B cell (primary cell): Measurements from ENCODE around the gene TAS2R19. TPM values are rescaled to one million over a fixed set of nuclear protein-coding genes. Genes with fewer than 3 reads are reported as not detected.
"Not testable (repeated sequence)": the region's sequence is repeated elsewhere in the genome, so short reads cannot be mapped to it uniquely, and the experiment has no call there.

Experiments used
- ATAC-seq: fragments of 200-7000 bp; cut with Tn5 transposase; one replicate; pipeline ENCODE4 v1.10.0; 2021; ENCODE audit warnings: low read depth, mild to moderate bottlenecking, moderate number of reproducible peaks, moderate library complexity
- CTCF ChIA-PET: fragments of 350-600 bp; sonication (Branson Sonifier 250); formaldehyde crosslinking; loops from one replicate; lab custom pipeline; 2021; ENCODE audit warnings: antibody characterized with exemption, inconsistent platforms; lab: Charles Lee
- POLR2A ChIA-PET: fragments of 350-600 bp; sonication (Branson Sonifier 250); formaldehyde crosslinking; loops from one replicate; lab custom pipeline; 2021; ENCODE audit warnings: antibody characterized with exemption; lab: Charles Lee
- DNase-seq: peaks from one replicate; pipeline ENCODE4 v3.0.0; 2013
- H2AFZ ChIP-seq: 2 replicates; pipeline ENCODE4 v1.6.1; 2012; ENCODE audit warnings: mild to moderate bottlenecking, low read depth, low read length; ENCODE audit not compliant: insufficient read depth, poor library complexity, severe bottlenecking
- H3K27ac ChIP-seq, 2 donors: 1 replicate in 1 of 2; 2 replicates in 1 of 2; pipeline ENCODE4 v1.5.1; 2012 to 2013; ENCODE audit warnings: low read length in 2 of 2, mild to moderate bottlenecking in 2 of 2, moderate library complexity in 1 of 2
- H3K27me3 ChIP-seq, 4 experiments: fragments of 200-600 bp in 1 of 4; sonication (generic) in 1 of 4; replicated peaks in 1 of 4; 1 replicate in 2 of 4; 2 replicates in 2 of 4; pipeline versions ENCODE4 v1.6.1 to v1.7.0; 2013 to 2016; ENCODE audit warnings: low read length in 3 of 4, mild to moderate bottlenecking in 2 of 4, mixed read lengths in 1 of 4, moderate library complexity in 1 of 4; ENCODE audit not compliant: insufficient read depth in 4 of 4, control insufficient read depth in 3 of 4; ENCODE audit errors: control extremely low read depth in 1 of 4
- H3K36me3 ChIP-seq, 2 experiments: replicated peaks in 1 of 2; 1 replicate in 1 of 2; 2 replicates in 1 of 2; pipeline versions ENCODE4 v1.6.1 to v1.7.1; 2013; ENCODE audit warnings: low read length in 1 of 2; ENCODE audit not compliant: insufficient read depth in 2 of 2, control insufficient read depth in 1 of 2; ENCODE audit errors: control extremely low read depth in 1 of 2, extremely low read depth in 1 of 2
- H3K4me1 ChIP-seq, 2 donors: fragments of 200-600 bp in 1 of 2; sonication (generic) in 1 of 2; 1 replicate in 1 of 2; 2 replicates in 1 of 2; pipeline versions ENCODE4 v1.5.1 to v1.6.1; 2013 to 2017; ENCODE audit warnings: low read length in 2 of 2; ENCODE audit not compliant: control insufficient read depth in 2 of 2, insufficient read depth in 2 of 2
- H3K4me2 ChIP-seq: replicated peaks from 2 replicates; pipeline ENCODE3; 2012; ENCODE audit warnings: mild to moderate bottlenecking, low read depth, low read length; ENCODE audit not compliant: poor library complexity, severe bottlenecking
- H3K4me3 ChIP-seq, 5 experiments: fragments of 200-600 bp in 1 of 5; sonication (generic) in 1 of 5; 1 replicate in 3 of 5; 2 replicates in 2 of 5; pipeline versions ENCODE4 v1.5.1 to v1.7.0; 2011 to 2016; ENCODE audit warnings: low read length in 4 of 5, mild to moderate bottlenecking in 4 of 5, low read depth in 2 of 5, control low read depth in 1 of 5, moderate library complexity in 1 of 5; ENCODE audit not compliant: insufficient read depth in 1 of 5; ENCODE audit errors: control extremely low read depth in 1 of 5, extremely low read depth in 1 of 5
- H3K79me2 ChIP-seq: fragments of 200-600 bp; sonication (generic); one replicate; pipeline ENCODE4 v1.6.0; 2016; ENCODE audit warnings: low read length; ENCODE audit not compliant: control insufficient read depth, insufficient read depth
- H3K9ac ChIP-seq: fragments of 200-600 bp; sonication (generic); 2 replicates; pipeline ENCODE4 v1.6.1; 2017; ENCODE audit warnings: mild to moderate bottlenecking, low read length, moderate library complexity
- H3K9me3 ChIP-seq, 3 donors: one replicate each; pipeline versions ENCODE4 v1.6.1 to v1.7.1; 2013; ENCODE audit warnings: low read length in 2 of 3; ENCODE audit not compliant: control insufficient read depth in 2 of 3, insufficient read depth in 1 of 3; ENCODE audit errors: control extremely low read depth in 1 of 3
- H4K20me1 ChIP-seq: 2 replicates; pipeline ENCODE4 v1.6.0; 2012; ENCODE audit warnings: mild to moderate bottlenecking, low read length; ENCODE audit not compliant: insufficient read depth, control insufficient read depth, poor library complexity, severe bottlenecking
- H3K27ac Mint-ChIP-seq: one replicate; pipeline ENCODE4 v1.8.0; 2021; ENCODE audit warnings: mixed read lengths
- H3K27me3 Mint-ChIP-seq: one replicate; pipeline ENCODE4 v1.8.0; 2021; ENCODE audit warnings: mixed read lengths
- H3K4me1 Mint-ChIP-seq: one replicate; pipeline ENCODE4 v1.8.0; 2021; ENCODE audit warnings: mixed read lengths
- H3K4me3 Mint-ChIP-seq: one replicate; pipeline ENCODE4 v1.8.0; 2021; ENCODE audit warnings: mixed read lengths
- H3K9me3 Mint-ChIP-seq: one replicate; pipeline ENCODE4 v1.8.0; 2022; ENCODE audit warnings: mixed read lengths; ENCODE audit not compliant: insufficient read depth
- CTCF ChIP-seq: fragments of 200-600 bp; IDR thresholded peaks from one replicate; pipeline ENCODE4 v1.8.0; 2022; ENCODE audit warnings: antibody characterized with exemption, mild to moderate bottlenecking
- EZH2 ChIP-seq: IDR thresholded peaks from 2 replicates; pipeline ENCODE4 v1.6.1; 2012; ENCODE audit warnings: borderline replicate concordance, low read depth, mild to moderate bottlenecking, moderate library complexity, low read length; ENCODE audit not compliant: insufficient read depth, poor library complexity, severe bottlenecking
- WGBS: methylation state at CpG from one replicate; pipeline ENCODE4 v1.1.5; 2013; ENCODE audit warnings: missing lambda C conversion rate; ENCODE audit not compliant: insufficient coverage; 5-methylcytosine and 5-hydroxymethylcytosine counted together
- intact Hi-C: fragments of 100-400 bp; cut with micrococcal nuclease; formaldehyde crosslinking; loops from one replicate; pipeline ENCODE4 v1.10.0; 2022
- polyA plus RNA-seq: library from polyadenylated mRNA; depleted of rRNA; stranded (reverse); fragments of >200 nt; gene quantifications from 2 replicates; pipeline ENCODE4 v1.2.3, GENCODE V29; 2012
- total RNA-seq, 2 donors: library from RNA; stranded (reverse); fragments of 120-200 nt in 1 of 2; gene quantifications; 1 replicate in 1 of 2; 2 replicates in 1 of 2; pipeline versions ENCODE4 v1.2.3 to v1.2.4, GENCODE V29; 2013 to 2022

TAS2R19 gene
- total and polyA plus RNA-seq, 2 donors (not counting 1 experiment from before 2014, with no cell fraction given): 0.34 to 5.7 TPM

- H3K79me2 ChIP-seq: no peaks in the 10 kb centered on the region
- H3K4me1 ChIP-seq: no peaks in the 10 kb centered on the region
- no peak overlapping the region for H3K9ac ChIP-seq
- no CpG with 5 or more reads among the region's 1 CpG for WGBS
- H3K27ac ChIP-seq: no peak overlapping the region
- ChIA-PET CTCF (no interaction called here), POLR2A (no interaction called here)
- TF ChIP-seq CTCF (no peak), EZH2 (no peak)
- Mint-ChIP-seq H3K4me1 (no peaks in the 10 kb centered on the region), H3K27me3 (no peaks in the 10 kb centered on the region), H3K4me3 (no peak overlapping the region), H3K27ac (no peak overlapping the region), H3K9me3 (peaks cover 4% of the 10 kb centered on the region)
- no peak overlapping the region for H2AFZ ChIP-seq
- intact Hi-C loops: no loop called here
- peaks cover 3 to 8% of the 10 kb centered on the region in 2 experiments for H3K36me3 ChIP-seq
- DNase-seq (no peak), ATAC-seq (no peak)
- no peaks in the 10 kb centered on the region for H3K27me3 ChIP-seq
- H3K4me2 ChIP-seq: no peak overlapping the region
- no peak overlapping the region for H3K4me3 ChIP-seq
- H4K20me1 ChIP-seq: no peaks in the 10 kb centered on the region
- H3K9me3 ChIP-seq: no peaks in the 10 kb centered on the region
These were observed 17.7 kb upstream of the TAS2R19 start for GRCh38 chr12:11040162-11040561.

- ATAC-seq (no peak), DNase-seq (no peak)
- Mint-ChIP-seq H3K4me1 (no peaks in the 10 kb centered on the region), H3K4me3 (no peak overlapping the region), H3K27me3 (no peaks in the 10 kb centered on the region), H3K27ac (no peak overlapping the region), H3K9me3 (peaks cover 4% of the 10 kb centered on the region)
- Histone ChIP-seq H3K9me3 (no peaks in the 10 kb centered on the region), H3K79me2 (no peaks in the 10 kb centered on the region), H3K36me3 (peaks cover 3 to 4% of the 10 kb centered on the region in 2 experiments), H3K4me1 (no peaks in the 10 kb centered on the region), H4K20me1 (no peaks in the 10 kb centered on the region), H3K27ac (no peak overlapping the region), H3K9ac (no peak overlapping the region), H3K27me3 (no peaks in the 10 kb centered on the region), H3K4me3 (no peak overlapping the region), H3K4me2 (no peak overlapping the region), H2AFZ (no peak overlapping the region)
- intact Hi-C loops: no loop called here
- CTCF ChIA-PET: no interaction called here
- WGBS: no CpG with 5 or more reads among the region's 3 CpGs
- TF ChIP-seq CTCF (no peak), EZH2 (no peak)
- POLR2A ChIA-PET: no interaction called here
These were observed 16.8 kb upstream of the TAS2R19 start for GRCh38 chr12:11039171-11039570.

GRCh38 chr12:11033959-11034358 lies 11.5 kb upstream of the TAS2R19 start:
- CTCF ChIA-PET, H3K27me3 ChIP-seq, H3K36me3 ChIP-seq, H3K27ac ChIP-seq, ATAC-seq, H3K27ac Mint-ChIP-seq, H3K9ac ChIP-seq, H3K9me3 ChIP-seq, H3K79me2 ChIP-seq, H3K4me1 ChIP-seq, H3K27me3 Mint-ChIP-seq, H3K4me2 ChIP-seq, H3K4me3 Mint-ChIP-seq, intact Hi-C loops, H3K4me3 ChIP-seq, DNase-seq, H3K9me3 Mint-ChIP-seq, H2AFZ ChIP-seq, H4K20me1 ChIP-seq, POLR2A ChIA-PET, H3K4me1 Mint-ChIP-seq: not testable (repeated sequence)
- WGBS: no CpG with 5 or more reads among the region's 3 CpGs
